GM21737 (cell line): Measurements from ENCODE around the gene MUTYH.
"Not testable (repeated sequence)": the region's sequence is repeated elsewhere in the genome, so short reads cannot be mapped to it uniquely, and the experiment has no call there.

ENCODE experiments used
- ATAC-seq: cut with Tn5 transposase; IDR thresholded peaks from one replicate; pipeline ENCODE4 v1.9.1; 2021; ENCODE audit warnings: mild to moderate bottlenecking, moderate library complexity; ENCODE audit not compliant: unreplicated experiment

Gene MUTYH

DNA sequence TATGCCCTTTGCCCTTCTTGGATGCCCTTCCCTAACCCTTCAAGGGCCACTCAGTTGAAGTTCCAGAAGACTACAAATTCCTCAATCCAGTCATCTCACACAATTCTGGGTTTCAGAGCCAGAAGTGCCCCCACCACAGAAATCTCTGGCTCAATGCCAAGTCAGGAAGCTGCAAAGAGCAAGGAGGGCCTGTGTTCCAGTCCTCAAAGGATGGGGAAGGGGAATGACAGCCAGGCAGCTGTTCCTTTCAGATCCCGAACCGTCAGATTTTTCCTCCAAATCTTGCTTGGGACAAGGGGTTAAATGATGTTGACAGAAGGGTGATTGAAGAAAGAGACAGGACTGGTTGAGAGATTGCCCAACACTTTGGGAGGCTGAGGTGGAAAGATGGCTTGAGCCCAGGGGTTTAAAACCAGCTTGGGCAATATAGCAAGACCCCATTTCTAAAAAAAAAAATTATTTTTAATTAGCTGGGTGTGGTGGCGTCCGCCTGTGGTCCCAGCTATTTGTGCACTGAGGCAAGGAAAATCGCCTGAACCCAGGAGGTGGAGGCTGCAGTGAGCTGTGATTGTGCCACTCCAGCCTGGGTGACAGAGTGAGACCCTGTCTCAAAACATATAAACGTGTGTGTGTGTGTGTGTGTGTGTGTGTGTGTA lies 14.3 kb downstream of the MUTYH start:
- ATAC-seq: no peak

GRCh38 chr1:45322486-45323040 lies 17.7 kb downstream of the MUTYH start:
- ATAC-seq: no peak

DNA sequence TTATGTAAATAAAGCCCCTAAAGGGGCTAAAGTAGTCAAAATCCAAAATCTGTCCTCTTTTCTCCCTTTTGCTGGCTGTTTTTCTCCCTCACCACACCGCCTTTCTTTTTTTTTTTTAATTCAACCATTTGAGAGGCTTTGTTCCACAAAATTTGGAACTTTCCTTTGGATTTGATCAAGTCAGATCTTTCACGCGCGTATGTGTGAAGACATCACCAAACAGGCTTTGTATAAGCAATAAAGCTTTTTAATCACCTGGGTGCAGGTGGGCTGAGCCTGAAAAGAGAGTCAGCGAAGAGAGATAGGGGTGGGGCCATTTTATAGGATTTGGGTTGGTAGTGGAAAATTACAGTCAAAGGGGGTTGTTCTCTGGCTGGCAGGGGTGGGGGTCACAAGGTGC lies 18.8 kb downstream of the MUTYH start:
- no peak for ATAC-seq

DNA sequence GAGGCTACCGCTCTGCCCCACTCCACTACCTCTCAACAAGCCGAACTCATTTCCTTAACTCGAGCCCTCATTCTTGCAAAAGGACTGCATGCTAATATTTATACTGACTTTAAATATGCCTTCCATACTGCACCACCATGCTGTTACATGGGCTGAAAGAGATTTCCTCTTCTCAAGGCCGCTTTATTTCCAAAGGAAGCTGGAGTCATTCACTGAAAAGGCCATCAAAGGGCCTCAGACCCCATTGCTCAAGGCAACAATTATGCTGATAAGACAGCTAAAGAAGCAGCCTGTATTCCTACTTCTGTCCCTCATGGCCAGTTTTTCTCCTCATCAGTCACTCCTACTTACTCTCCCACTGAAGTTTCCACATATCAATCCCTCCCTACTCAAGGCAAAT lies 20.5 kb downstream of the MUTYH start:
- ATAC-seq: no peak

- no peak for ATAC-seq
These were observed 23.1 kb downstream of the MUTYH start for GRCh38 chr1:45317166-45317565.

DNA sequence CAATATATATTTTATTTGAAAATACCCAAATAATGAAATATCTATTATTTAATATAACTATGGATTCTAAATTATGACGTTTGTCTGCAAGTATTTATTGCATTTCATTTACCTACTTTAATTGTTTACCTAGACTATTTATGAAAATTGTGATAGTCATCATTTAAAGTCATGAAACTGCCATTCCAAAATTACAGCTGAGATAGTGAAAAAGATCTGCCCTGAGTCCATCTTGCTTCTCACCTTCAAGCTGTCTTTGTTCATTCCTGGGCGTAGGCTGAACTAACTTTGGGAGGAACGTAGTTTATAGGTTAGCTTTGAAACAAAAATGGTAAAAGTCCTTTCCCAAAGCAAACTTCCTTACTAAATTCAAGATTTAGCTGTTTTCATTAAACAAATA lies 26.0 kb downstream of the MUTYH start:
- no peak for ATAC-seq

DNA sequence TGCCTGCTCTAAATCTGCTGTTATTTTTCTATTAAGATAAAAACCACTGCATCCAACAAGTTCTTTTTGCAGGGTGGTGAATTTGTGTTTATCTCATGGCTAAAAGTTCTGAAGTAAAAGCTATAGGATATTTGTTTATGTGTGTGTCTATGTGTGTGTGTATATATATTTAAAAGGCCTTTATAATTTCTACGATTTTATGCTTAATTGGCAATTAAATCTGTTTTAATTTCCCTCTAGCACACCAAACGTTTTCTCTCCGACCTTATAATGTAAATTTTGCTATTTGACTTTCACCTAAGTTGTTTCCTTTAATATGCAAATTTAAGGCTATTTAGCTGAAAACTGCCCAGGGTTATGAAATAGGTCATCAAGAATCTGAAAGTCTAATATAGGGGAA lies 33.3 kb downstream of the MUTYH start:
- ATAC-seq: no peak

- ATAC-seq: no peak
These were observed 33.9 kb downstream of the MUTYH start for GRCh38 chr1:45306319-45306718.

- no peak for ATAC-seq
These were observed 35.0 kb downstream of the MUTYH start for GRCh38 chr1:45305231-45305630.

- peak; percentile 4 for ATAC-seq
These were observed 35.7 kb downstream of the MUTYH start for GRCh38 chr1:45304311-45305081.

DNA sequence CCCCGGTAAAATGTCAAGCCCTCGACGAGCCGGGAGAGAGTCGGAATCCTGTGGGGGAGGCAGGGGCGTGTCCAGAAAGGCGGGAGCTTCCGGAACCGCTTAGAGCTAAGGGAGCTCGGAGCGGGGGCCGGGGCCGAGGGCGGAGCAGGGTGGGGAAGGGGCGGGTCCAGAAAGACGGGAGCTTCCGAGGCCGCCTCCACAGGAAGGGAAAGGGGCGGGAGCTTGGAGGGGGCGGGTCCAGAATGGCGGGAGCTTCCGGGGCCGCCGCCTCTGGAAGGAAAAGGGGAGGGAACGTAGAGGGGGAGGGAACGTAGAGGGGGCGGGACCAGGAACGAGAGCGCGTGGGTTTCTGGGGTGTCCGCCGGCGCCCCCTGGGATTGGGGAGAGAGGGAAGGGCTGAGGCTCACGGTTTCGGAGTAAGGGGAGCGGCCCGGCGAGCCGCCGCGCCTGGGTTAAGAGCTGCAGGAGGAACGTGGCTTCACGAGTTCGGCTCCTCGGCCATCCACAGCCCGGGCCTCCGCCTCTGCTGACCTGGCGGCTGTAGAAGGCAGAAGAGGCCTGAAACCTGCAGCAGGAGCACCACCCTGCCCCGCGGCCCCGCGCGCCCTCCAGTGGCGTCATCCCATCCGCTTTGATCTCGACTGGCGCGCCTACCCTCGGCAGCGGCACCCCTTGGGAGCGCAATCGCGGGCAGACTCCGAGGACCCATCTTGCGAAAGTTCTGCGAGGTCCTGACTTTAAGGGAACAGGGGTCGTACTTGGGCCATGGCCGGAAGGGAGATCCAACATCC lies 36.5 kb downstream of the MUTYH start:
- ATAC-seq: peak; percentile 75

DNA sequence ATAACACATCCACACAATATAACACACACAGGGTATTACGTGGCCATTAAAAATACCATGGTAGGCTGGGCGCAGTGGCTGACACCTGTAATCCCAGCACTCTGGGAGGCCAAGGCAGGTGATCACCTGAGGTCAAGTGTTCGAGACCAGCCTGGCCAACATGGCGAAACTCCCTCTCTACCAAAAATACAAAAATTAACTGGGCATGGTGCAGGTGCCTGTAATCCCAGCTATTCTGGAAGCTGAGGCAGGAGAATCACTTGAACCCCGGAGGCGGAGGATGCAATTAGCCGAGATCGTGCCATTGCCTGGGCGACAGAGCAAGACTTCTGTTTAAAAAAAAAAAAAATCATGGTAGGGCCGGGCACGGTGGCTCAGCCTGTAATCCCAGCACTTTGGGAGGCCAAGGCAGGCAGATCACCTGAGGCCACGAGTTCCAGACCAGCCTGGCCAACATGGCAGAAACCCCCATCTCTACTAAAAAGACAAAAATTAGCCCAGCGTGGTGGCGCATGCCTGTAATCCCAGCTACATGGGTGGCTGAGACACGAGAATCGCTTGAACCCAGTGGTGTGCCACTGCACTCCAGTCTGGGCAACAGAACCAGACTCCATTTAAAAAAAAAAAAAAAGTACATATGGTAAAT lies 37.6 kb downstream of the MUTYH start:
- no peak for ATAC-seq

- ATAC-seq: no peak
These were observed 39.6 kb downstream of the MUTYH start for GRCh38 chr1:45300669-45300997.

GRCh38 chr1:45299981-45300668 lies 40.1 kb downstream of the MUTYH start:
- ATAC-seq: no peak

GRCh38 chr1:45299296-45299695 lies 40.9 kb downstream of the MUTYH start:
- ATAC-seq: no peak

DNA sequence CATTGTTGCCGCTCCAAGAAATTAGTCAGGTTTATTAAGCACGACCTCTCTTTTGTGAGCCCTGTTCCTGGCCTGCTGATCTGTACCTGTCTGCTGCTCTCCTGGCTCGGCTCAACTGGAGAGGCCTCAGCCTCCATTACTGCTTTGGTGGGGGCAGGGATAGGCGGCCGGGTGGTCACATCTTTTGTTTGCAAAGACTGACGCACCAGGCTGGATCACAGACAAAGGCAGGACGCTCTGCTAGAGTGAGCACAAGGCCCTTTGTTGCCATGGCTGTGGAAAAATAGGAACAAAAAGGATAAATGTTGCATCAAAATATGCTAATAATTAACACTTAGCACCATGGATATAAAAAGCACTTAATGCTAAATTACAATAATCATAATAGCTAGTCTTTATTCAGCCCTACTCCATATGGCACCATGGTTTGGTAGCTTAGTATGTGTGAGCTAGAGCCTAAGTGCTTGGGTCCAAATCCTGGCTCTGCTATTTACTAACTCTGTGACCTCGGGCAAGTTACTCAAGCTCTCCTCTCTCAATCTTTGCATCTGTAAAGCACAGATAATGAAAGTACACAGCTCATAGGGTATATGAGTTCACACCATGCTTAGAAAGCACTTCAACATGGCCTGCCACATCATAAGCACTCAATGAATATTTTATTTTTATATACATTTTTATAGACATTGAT lies 42.4 kb downstream of the MUTYH start:
- ATAC-seq: no peak

GRCh38 chr1:45291716-45292115 lies 48.5 kb downstream of the MUTYH start:
- ATAC-seq: no peak

DNA sequence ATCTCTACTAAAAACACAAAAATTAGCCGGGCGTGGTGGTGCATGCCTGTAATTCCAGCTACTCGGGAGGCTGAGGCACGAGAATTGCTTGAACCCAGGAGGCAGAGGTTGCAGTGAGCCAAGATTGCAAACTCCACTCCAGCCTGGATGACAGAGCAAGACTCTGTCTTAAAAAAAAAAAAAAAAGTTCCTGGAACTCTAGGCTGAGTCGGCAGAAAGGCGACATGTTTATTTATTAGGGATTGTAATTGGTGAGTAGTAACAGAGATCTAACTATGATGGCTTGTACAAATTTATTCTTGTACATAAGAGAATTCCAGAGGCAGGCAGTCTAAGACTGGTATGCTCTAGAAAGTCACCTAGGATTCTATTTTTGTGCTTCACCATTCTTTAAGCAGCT lies 49.2 kb downstream of the MUTYH start:
- ATAC-seq: not testable (repeated sequence)

DNA sequence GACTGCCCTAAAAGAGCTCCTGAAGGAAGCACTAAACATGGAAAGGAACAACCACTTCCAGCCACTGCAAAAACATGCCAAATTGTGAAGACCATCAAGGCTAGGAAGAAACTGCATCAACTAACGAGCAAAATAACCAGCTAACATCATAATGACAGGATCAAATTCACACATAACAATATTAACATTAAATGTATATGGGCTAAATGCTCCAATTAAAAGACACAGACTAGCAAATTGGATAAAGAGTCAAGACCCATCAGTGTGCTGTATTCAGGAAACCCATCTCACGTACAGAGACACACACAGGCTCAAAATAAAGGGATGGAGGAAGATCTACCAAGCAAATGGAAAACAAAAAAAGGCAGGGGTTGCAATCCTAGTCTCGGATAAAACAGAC lies 53.7 kb downstream of the MUTYH start:
- ATAC-seq: not testable (repeated sequence)

DNA sequence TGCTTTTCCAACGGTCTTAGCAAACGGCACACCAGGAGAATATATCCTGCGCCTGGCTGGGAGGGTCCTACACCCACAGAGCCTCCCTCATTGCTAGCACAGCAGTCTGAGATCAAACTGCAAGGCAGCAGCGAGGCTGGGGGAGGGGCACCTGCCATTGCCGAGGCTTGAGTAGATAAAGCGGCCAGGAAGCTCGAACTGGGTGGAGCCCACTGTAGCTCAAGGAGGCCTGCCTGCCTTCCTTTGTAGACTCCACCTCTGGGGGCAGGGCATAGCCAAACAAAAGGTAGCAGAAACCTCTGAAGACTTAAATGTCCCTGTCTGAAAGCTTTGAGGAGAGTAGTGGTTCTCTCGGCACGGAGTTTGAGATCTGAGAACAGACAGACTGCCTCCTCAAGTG lies 55.4 kb downstream of the MUTYH start:
- not testable (repeated sequence) for ATAC-seq
